ENCODE results near the gene ADAM12.

GRCh38 chr10:125997586-125997985 is 390.7 kb downstream of the ADAM12 start:
- TF ChIP-seq POLR2A (IDR thresholded peaks at IDR 0.05) (no peak), CTCF (IDR thresholded peaks at IDR 0.05) (no peak)

Measured in uterus (tissue), 2 donors.